Stimulated activated CD8-positive, alpha-beta memory T cell treated with anti-CD3 and anti-CD28 coated beads, Interleukin-4, amount 100 ng/mL, for 1 hour (primary cell): ENCODE measurements around the gene GRIK4.

Experiments
- DNase-seq, 2 donors: peaks; one replicate each; pipeline ENCODE4 v3.0.0-alpha.2; 2020; ENCODE audit warnings: low read depth in 2 of 2, low spot score in 1 of 2

Gene GRIK4

DNA sequence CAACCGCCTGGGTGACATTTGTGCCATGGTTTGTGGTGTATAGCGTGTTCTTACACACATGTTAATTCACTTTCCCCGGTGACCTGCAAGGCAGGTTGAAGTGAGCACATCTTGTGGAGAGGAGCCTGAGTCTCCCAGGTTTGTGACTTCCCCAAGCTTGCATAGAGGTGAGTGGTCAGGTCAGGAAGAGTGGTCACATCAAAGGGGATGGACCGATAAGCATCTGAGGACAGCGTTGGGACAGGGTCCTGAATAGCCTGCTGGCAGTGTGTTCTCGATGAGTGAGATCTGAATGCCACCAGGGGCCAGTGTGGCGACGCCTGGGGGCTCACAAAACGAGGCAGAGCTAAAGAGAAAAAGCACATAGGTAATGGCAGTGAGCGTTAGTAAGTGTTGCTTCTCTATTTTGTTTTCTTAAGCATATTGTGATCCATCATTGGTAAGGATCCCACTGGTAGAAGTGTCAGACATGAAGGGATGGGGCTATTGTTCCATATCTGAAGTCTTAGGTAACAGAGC is 154.6 kb downstream of the GRIK4 start:
- DNase-seq: no peak

DNA sequence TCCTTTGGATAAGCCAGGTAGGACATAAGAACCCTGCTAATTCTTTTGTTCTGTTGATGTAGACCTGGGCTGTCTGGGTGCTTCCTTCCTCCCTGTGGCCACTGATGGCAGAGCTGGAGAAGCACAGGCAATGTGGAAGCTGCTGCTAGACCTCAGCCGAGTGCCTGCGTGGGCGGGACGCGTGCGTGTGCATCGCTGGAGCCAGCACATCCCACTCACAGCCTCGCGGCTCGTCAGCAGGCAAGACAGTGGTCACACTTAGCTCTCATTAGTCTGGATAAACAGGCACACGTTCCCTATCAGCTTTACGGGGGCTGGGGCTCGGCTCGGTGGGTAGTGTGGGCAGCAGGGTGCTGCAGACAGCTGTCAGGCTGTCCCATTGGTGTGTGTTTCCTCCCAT is 155.7 kb downstream of the GRIK4 start:
- no peak for DNase-seq

DNA sequence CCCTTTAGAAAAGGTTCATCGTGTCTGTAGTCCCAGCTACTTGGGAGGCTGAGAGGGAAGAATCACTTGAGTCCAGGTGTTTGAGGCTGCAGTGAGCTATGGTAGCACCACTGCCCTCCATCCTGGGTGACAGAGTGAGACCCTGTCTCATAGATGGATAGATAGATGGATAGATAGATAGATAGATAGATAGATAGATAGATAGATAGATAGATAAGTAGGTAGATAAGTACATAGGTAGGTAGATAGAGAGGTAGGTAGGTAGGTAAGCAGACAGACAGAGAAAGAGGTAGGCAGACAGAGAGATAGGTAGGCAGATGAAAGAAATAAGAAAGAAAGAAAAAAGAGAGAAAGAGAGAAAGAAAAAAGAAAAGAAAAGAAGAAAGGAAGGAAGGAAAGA is 156.4 kb downstream of the GRIK4 start:
- no peak for DNase-seq

DNA sequence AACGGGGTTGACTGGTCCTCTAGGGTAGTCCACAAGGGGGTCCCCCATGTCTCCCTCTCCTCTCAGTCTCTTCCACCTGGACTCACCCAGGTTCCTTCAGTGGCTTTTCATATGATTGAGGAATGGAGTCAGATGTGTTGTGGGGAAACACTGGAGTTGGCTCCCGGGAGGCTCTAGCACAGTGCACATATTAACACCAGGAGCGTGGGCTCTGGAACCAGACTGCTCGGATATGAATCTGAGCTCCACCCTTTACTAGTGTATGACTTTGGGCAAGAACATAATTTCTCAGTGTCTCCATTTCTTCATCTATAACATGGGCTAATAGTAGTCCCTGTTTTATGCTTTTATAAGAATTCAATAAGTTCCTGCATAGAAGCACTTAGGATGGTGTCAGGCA is 157.0 kb downstream of the GRIK4 start:
- no peak for DNase-seq

DNA sequence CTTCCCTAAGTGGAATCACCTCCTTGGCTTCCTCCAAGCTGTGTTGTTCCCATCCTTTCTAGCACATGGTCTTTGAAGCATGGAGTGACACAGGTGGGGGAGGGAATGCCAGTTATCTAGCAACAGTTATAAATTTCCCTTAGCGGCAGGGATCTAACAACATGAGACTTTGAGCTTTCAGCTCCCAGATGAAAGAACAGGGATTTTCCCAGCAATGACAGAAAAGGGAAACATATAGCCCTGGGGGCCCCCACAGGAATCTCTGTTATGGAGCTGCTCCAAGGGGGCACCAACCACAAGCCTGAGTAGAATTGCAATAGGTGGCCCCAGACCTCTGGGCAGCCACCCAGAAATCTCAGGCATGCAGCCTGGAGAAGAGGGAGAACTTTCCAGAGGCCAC is 163.0 kb downstream of the GRIK4 start:
- no peak for DNase-seq

DNA sequence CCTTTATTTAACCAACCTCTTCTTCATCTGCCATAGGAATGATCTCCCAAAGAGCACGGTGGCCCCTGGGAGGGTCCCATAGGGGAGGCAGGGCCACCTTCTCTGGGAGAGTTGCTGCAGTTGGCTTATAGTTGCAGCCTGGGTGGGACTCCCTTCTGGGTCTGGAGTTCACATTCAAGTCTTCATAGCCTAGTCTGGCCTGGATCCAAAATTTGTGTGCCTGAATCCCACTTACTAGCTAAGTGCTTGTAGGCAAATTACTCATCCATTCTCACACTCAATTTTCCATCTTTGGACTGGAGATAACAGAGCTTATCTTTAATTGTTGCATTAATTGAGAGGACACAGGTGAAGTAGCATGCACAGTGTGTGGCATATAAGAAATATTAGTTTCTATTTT is 163.6 kb downstream of the GRIK4 start:
- DNase-seq: no peak

DNA sequence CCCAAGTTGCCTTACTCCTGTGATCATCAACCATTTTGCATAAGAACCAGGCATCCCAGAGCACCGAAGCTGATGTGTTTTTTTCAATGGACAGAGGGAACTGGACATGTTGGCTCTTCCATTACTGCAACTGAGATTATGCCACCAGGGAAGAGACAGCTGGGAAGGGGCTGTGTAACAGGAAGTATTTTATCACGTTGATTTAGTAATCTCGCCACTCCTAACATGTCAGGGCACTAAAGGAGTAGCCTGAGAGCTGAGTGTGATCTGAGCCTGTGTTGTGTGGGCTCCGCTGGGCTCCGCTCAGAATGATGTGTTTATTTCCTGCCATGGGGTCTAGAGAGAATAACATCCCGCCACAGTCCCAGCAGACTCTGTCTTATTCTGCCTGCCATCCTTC is 165.4 kb downstream of the GRIK4 start:
- DNase-seq: no peak

DNA sequence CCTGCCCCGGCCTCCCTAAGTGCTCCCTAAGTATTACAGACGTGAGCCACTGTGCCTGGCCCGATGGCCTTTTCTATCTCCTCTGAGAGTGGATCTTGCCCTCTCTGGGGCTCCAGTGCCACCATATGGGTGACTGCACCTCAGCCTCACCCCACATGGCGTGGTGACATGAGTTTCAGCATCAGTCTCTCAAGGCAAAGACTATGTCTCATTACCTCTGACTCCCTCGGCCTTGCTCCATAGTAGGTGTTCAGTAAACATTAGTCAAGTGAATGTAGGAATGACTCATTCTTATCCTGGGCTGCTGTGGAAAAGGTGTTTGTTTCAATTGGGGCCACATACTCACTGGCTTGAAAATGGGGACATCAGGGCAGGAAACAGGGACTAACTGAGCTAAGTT is 168.8 kb downstream of the GRIK4 start:
- no peak for DNase-seq

DNA sequence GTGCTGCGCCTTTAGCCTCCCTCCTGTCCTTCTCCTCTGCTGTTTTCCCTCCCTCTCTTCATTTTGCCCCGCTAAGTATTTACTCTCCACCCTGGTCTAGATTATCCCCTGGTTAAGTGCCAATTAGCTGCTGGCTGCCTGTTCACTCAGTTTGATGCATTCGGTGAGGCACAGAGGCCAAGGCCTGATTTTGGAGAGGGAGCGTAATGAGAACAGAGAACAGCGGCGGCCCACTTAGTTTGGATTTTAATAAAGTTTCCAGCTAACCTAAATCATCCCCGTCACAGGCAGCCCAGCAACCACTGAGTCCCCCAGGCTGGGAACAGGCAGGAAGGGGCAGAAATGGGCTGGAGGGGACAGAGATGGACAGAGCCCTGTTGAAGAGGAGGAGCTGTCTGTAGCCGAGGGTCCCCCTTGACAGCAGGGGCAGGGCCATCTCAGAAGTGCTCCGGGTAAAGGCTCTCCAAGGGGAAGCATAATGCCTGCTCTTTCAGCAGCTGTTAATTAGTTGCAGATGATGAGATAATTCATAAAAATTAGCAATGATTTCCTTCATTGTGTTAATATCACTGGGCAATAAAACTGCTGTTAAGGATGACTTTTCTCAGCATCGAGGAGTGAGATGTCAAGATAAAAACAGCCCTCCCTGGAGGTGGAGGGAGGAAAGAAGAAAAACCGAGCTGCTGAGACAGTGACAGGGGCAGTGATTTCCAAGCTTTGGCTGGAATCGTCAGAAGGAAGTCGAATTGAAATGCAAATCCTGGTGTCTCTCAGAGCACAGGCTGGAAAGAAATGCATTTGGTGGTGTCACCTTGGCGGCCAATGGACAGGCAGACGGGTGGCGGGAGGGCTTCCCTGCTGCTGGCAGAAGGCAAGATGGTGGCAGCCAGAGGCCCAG is 170.1 kb downstream of the GRIK4 start:
- DNase-seq: no peak

DNA sequence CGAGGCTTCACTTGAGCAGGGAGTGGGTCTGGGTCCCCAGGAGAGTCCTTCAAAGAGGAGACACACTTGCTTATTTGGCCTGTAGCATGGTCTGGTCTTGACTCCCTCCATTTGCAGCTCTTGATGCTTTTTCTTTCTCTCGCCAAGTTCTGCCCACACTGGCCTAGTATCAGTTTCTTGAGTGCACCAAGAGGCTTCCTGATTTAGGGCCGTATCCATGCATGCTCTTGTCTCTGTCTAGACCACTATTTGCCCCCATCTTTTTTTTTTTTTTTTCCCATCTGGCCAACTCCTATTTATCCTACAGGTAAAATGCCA is 170.7 kb downstream of the GRIK4 start:
- DNase-seq: no peak

DNA sequence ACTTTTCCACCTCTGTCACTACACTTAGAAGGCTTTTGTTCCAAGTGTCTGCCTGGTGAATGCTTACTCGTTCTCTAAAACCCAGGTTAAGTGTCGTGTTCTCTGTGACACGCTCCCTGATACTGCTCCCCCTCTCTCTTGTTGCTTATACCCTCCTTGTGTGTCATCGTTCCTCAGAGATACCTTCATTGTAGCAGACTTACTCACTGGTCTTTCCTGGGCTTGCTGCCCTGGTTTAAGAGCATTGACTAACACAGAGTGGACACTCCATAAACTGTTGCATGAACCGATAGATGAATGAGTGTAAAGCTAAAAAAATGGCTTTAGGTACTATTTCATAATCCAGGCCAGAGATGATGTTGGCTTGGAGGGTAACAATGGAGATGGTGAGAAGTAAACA is 171.3 kb downstream of the GRIK4 start:
- no peak for DNase-seq

DNA sequence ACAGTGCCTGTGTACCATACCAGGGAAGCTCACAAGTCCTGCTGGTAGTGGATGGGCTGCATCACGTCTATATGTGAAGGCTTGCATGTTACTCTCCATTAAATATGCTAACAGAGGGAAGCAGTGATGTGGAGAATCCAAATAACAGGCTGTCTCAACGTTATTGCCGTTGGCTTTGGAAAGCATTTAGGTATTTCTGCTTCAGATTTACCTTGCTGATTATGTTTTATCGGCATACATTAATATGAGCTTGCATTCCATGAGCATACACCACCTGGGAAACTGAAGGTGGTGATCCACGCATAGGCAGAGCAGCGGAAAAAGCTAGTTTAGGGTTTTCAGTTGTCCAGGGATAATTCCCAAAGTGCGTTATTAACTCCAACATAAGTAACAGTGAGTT is 175.0 kb downstream of the GRIK4 start:
- no peak for DNase-seq

DNA sequence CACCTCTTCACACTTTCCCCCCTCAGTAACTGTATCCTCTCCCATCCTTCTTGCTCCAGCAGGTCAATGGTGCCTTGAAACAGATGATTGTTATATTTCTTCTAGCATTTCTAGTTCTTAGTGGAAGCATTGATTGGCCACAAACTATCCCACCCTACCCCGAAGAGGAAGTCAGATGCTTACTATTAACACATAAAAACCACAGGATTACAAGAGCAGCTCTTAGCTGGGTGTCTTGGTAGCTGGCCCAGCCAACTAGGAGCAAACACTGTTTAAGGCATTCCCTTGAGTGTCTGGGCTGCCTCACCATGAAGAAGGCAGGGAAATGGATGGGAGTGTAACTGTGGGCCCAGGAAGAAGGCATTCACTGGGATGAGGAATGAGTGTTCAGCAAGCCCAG is 176.6 kb downstream of the GRIK4 start:
- no peak for DNase-seq

DNA sequence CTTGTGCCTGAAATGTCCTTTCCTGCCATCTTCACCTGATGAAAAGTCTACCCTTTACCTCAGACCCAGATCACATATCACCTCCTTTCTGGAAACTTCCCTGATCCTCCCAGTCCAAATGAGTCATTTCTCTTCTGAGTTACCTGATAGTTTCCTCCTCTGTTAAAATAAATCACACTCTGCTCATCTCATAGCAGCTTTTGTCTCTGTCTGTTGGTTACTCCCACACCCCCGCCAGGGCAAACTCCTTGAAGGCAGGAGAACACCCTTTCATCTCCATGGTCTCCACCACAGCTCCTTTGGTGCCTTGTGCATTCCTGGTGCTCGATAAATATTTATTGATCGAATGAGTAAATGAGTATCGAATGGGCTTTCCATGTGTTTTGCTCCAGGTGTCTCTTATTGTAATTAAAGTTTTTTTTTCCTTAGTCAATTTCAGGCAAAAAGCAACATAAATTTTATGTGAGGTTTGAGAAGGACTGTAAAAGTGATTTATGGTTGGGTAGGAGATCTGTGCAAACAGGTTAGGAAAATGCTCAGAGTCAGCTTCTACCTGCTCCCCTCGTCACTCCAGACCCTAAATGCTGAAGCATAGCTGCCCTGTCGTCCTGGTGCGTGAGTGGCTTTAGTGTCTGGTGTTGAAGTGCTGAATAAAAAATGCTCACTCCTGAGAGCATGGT is 178.2 kb downstream of the GRIK4 start:
- no peak for DNase-seq

DNA sequence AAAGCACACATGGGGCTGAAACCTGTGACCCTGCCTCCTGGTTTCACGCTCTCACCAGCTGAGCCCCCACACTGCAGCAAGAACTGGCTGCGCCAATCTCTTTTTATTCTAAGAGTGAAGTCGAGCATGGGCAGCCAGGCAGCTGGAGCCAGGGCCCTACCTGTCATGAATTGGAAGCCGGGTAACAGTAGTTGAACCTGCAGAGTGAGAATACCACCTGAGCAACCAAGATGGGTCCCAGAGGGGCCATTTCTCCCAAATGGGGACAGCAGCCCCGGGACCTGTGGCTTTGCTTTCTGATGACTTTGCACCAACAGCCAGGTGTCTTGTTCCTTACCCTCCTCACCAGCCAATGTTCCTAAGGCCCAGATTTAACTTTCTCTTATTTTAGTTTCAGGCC is 178.9 kb downstream of the GRIK4 start:
- no peak for DNase-seq

DNA sequence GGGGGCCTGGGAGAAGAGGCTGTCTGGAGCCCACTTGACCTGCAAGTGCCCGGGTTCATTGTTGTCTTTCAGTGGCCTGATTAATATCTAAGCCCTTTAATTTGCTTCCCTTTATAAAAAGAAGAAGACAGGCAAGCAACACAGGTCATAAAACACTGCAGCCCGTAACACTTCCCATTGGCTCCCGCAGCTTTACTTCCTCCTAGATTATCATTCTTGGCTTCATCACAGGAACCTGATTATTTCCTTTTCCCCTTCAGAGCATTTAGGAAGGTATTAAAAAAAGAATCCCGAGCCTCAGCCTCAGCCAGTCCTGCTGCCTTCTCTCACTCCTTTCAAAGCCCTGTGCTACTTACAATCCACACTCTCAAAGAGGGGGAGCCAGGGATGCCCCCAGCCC is 183.2 kb downstream of the GRIK4 start:
- no peak for DNase-seq

DNA sequence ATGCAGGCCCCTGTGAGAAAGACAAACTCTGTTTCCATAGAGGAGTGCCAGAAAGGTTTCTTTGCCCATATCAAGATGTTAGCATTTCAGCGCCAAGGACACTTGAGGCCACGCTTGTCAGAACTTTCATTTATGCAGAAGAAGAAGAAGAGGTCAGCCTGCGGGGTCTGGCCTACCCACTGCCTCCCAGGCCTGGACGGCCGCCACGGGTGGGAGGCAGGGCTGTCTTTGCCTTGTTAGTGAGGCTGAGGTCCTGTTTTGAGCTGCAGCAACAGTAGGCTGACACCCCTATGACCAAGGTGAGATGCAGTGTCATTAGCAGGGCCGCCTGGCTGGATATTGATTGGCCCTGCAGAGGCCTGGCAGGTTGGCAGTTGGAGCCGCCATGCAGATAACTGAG is 183.9 kb downstream of the GRIK4 start:
- no peak for DNase-seq

DNA sequence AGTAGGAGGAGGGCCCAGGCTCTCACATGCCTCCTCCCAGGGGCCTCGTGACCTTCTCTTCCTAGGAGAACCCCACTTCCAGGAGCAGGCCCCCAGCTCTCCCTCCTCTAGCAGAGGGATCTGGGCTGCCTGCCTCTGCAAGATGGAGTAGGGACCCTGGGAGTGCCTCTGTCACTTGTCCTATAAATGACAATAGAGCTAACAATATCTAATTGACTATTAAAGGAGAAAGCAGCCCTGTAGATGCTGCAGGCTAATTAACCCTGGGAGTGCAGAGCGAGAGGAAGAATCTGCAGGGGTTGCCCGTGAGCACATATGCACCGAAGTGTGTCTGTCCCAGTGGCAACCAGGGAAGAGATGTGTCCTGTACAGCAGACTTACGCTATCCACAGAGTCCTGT is 184.4 kb downstream of the GRIK4 start:
- no peak for DNase-seq

DNA sequence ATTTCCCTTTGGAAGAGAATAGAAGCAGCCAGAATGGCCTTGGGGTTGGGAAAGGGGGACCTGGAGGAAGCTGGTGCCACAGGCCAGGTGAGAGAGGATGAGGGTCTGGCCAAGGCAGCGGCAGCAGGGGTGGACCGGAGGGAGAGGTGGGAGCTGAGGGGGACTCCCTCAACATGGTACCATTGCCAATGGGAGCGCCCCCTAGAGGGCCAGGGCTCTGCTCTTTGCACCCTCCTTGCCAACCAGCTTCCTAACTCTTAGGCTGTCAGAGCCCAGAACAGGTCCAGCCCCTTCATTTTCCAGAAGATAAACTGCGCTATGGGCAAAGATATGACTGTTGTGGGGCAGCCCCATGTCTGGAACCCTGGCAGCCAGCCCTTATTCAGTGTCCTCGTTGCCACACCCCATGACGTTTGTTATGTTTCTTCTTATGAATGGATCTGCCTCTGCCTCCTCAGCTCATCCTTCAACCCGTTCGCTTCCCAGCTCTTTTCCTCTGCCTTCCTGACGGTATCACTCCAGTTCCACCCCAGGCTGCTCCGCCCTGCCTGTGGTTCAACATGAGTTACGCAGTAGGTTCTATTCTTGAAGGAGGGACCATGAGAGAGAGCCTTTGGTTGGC is 185.2 kb downstream of the GRIK4 start:
- DNase-seq: no peak

DNA sequence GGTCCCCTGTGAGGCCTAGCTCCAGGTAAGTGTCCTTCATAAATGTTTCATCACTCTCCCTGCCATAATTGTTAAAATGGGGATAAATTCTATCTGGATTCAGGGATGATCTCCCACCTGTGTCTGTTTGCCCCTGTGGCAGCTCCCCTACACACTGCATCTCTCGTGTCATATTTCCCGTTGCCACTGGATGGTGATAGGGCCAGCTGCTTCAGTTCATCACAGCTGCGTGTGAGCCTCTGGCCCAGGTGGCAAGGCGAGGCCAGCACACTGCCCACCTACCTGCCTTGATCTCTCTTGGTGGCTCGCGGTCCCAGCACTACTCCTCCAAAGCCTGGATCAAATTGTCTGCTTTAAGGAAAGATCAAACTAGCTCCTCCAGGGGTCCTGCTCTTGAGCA is 187.4 kb downstream of the GRIK4 start:
- no peak for DNase-seq

DNA sequence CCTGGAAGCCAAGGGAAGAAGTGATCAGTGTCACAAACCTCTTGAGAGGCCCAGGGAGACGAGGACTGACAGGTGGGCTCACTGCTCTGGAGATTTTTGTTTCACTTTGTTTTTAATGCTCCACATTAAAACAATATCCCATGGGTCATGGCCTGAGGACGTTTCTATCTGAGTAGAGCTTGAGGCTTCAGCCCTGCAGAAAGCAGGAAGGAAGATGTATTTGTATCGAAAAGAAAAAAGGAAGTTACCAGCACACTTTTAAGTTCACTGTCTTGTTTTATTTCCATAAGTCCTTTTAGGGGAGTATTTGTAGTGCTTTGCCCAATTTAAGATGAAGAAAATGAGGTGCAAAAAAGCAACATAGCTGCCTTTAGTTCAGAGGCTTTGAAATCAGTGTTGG is 191.1 kb downstream of the GRIK4 start:
- DNase-seq: no peak
